SK-N-SH treated with all-trans-retinoic acid at 6 μM for 48 hours (cell line): Measurements from ENCODE around the gene CD300C.

Experiments
- ESRRG ChIP-seq: fragments of 250-450 bp; sonication (Bioruptor Pico); IDR thresholded peaks from 2 replicates; pipeline ENCODE4 v1.6.1; 2021; ENCODE audit warnings: mild to moderate bottlenecking
- PATZ1 ChIP-seq: fragments of 250-450 bp; sonication (Bioruptor Pico); IDR thresholded peaks from 2 replicates; pipeline ENCODE4 v1.8.0; 2020; ENCODE audit warnings: mild to moderate bottlenecking, moderate library complexity, borderline replicate concordance
- RARB ChIP-seq: fragments of 250-450 bp; sonication (Bioruptor Pico); IDR thresholded peaks from 2 replicates; pipeline ENCODE4 v1.8.0; 2021; ENCODE audit warnings: mild to moderate bottlenecking, moderate library complexity
- ZNF70 ChIP-seq: fragments of 450-650 bp; formaldehyde crosslinking; IDR thresholded peaks from 2 replicates; pipeline ENCODE4 v1.5.0; 2020; ENCODE audit warnings: mild to moderate bottlenecking, moderate library complexity

- TF ChIP-seq ZNF70 (CRISPR knock-in tag) (no peak), ESRRG (CRISPR knock-in tag) (no peak), PATZ1 (CRISPR knock-in tag) (no peak), RARB (CRISPR knock-in tag) (no peak)
Observed at GRCh38 chr17:74563358-74563757, 17.4 kb upstream of the CD300C start.
